DND-41 (cell line): ENCODE data around the gene NR4A1.
A peak's percentile ranks its signal among the peaks of the same experiment; 100 is the strongest.

Source experiments
- ATAC-seq: fragments of 200-7000 bp; cut with Tn5 transposase; 3 replicates; pipeline ENCODE4 v1.9.1; 2021; ENCODE audit warnings: low read depth; ENCODE audit not compliant: insufficient read depth
- DNase-seq: peaks from one replicate; pipeline ENCODE4 v3.0.0-alpha.2; 2020
- H2AFZ ChIP-seq: 2 replicates; pipeline ENCODE4 v1.6.0; 2012; ENCODE audit warnings: low read depth, low read length
- H3K27ac ChIP-seq: 2 replicates; pipeline ENCODE4 v1.5.1; 2012; ENCODE audit warnings: low read length, inconsistent platforms
- H3K27me3 ChIP-seq: fragments of 200-600 bp; sonication (generic); 2 replicates; pipeline ENCODE4 v1.6.0; 2012; ENCODE audit warnings: low read length, mild to moderate bottlenecking, inconsistent platforms; ENCODE audit not compliant: insufficient read depth, poor library complexity
- H3K36me3 ChIP-seq: 2 replicates; pipeline ENCODE4 v1.5.1; 2012; ENCODE audit warnings: low read length, inconsistent platforms; ENCODE audit not compliant: insufficient read depth
- H3K4me1 ChIP-seq: 2 replicates; pipeline ENCODE4 v1.5.1; 2012; ENCODE audit warnings: mild to moderate bottlenecking, low read length; ENCODE audit not compliant: insufficient read depth
- H3K4me2 ChIP-seq: 2 replicates; pipeline ENCODE4 v1.6.0; 2012; ENCODE audit warnings: mild to moderate bottlenecking, moderate library complexity, low read length, inconsistent platforms; ENCODE audit not compliant: insufficient read depth
- H3K4me3 ChIP-seq, 2 experiments: fragments of 200-600 bp in 1 of 2; shearing (Covaris generic) in 1 of 2; 2 replicates each; pipeline ENCODE4 v1.5.1; 2012 to 2016; ENCODE audit warnings: inconsistent platforms in 2 of 2, low read length in 2 of 2, mild to moderate bottlenecking in 2 of 2, low read depth in 1 of 2, moderate library complexity in 1 of 2
- H3K79me2 ChIP-seq: 2 replicates; pipeline ENCODE4 v1.6.0; 2012; ENCODE audit warnings: low read length, inconsistent platforms; ENCODE audit not compliant: insufficient read depth
- H3K9ac ChIP-seq: 2 replicates; pipeline ENCODE4 v1.6.0; 2012; ENCODE audit warnings: low read depth, mild to moderate bottlenecking, inconsistent platforms, low read length, moderate library complexity
- H3K9me3 ChIP-seq: 2 replicates; pipeline ENCODE4 v1.5.1; 2012; ENCODE audit warnings: low read length, moderate library complexity, mild to moderate bottlenecking, inconsistent platforms; ENCODE audit not compliant: insufficient read depth, severe bottlenecking
- H4K20me1 ChIP-seq: 2 replicates; pipeline ENCODE4 v1.6.0; 2012; ENCODE audit warnings: low read length; ENCODE audit not compliant: insufficient read depth
- EZH2 ChIP-seq: IDR thresholded peaks from 3 replicates; pipeline ENCODE4 v1.6.1; 2012; ENCODE audit warnings: borderline replicate concordance, low read depth, mild to moderate bottlenecking, moderate library complexity, low read length, inconsistent platforms; ENCODE audit not compliant: severe bottlenecking
- TF ChIP-seq, protein P1 (sequence below): IDR thresholded peaks from 2 replicates; pipeline ENCODE4 v1.5.1; 2012; ENCODE audit warnings: borderline replicate concordance, low read length, moderate library complexity, mild to moderate bottlenecking; ENCODE audit not compliant: poor library complexity, severe bottlenecking; ENCODE audit errors: extremely low read depth

The NR4A1 gene

GRCh38 chr12:52035926-52036325 lies 15.3 kb upstream of the NR4A1 start:
- TF ChIP-seq EZH2, result no peak
- TF ChIP-seq, protein P1, sequence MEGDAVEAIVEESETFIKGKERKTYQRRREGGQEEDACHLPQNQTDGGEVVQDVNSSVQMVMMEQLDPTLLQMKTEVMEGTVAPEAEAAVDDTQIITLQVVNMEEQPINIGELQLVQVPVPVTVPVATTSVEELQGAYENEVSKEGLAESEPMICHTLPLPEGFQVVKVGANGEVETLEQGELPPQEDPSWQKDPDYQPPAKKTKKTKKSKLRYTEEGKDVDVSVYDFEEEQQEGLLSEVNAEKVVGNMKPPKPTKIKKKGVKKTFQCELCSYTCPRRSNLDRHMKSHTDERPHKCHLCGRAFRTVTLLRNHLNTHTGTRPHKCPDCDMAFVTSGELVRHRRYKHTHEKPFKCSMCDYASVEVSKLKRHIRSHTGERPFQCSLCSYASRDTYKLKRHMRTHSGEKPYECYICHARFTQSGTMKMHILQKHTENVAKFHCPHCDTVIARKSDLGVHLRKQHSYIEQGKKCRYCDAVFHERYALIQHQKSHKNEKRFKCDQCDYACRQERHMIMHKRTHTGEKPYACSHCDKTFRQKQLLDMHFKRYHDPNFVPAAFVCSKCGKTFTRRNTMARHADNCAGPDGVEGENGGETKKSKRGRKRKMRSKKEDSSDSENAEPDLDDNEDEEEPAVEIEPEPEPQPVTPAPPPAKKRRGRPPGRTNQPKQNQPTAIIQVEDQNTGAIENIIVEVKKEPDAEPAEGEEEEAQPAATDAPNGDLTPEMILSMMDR, result no peak
- Histone ChIP-seq H3K27ac (no peak overlapping the region), H3K27me3 (peaks cover 58% of the 10 kb centered on the region), H3K4me1 (peaks cover 31% of the 10 kb centered on the region), H3K4me3 (no peak overlapping the region), H3K9me3 (no peaks in the 10 kb centered on the region), H3K36me3 (no peaks in the 10 kb centered on the region), H2AFZ (no peak overlapping the region), H4K20me1 (peaks cover 51% of the 10 kb centered on the region), H3K79me2 (no peaks in the 10 kb centered on the region), H3K4me2 (no peak overlapping the region), H3K9ac (no peak overlapping the region)
- ATAC-seq (no peak), DNase-seq (no peak)

- ATAC-seq, result peak; percentile 22; the same call in 2 of the 3 replicates
- TF ChIP-seq, protein P1, result no peak
- peak; percentile 85 for TF ChIP-seq EZH2
- peaks cover 58% of the 10 kb centered on the region for H3K27me3 ChIP-seq
- peak overlapping the region; percentile 53 for H3K4me2 ChIP-seq
- H4K20me1 ChIP-seq, result peaks cover 51% of the 10 kb centered on the region
- no peak overlapping the region for H2AFZ ChIP-seq
- no peaks in the 10 kb centered on the region for H3K79me2 ChIP-seq
- H3K4me3 ChIP-seq, result peak overlapping the region in 1 of 2 experiments; percentile 30; a peak in 2 of 4 replicates
- H3K27ac ChIP-seq, result no peak overlapping the region
- DNase-seq, result peak; percentile 66
- H3K4me1 ChIP-seq, result peaks cover 31% of the 10 kb centered on the region
- no peak overlapping the region for H3K9ac ChIP-seq
- no peaks in the 10 kb centered on the region for H3K9me3 ChIP-seq
- H3K36me3 ChIP-seq, result no peaks in the 10 kb centered on the region
Measured at GRCh38 chr12:52036587-52037171, 14.6 kb upstream of the NR4A1 start.

- Histone ChIP-seq H3K36me3 (no peaks in the 10 kb centered on the region), H3K79me2 (no peaks in the 10 kb centered on the region), H3K4me1 (peaks cover 36% of the 10 kb centered on the region), H3K9ac (no peak overlapping the region), H3K4me2 (peak overlapping the region; percentile 61), H3K9me3 (no peaks in the 10 kb centered on the region), H3K27ac (no peak overlapping the region), H3K27me3 (peaks cover 58% of the 10 kb centered on the region), H4K20me1 (peaks cover 54% of the 10 kb centered on the region), H2AFZ (no peak overlapping the region), H3K4me3 (peak overlapping the region in 1 of 2 experiments; percentile 36; a peak in 2 of 4 replicates)
- no peak for DNase-seq
- TF ChIP-seq EZH2, result peak; percentile 82
- TF ChIP-seq, protein P1, result no peak
- ATAC-seq, result no peak
Measured at GRCh38 chr12:52037248-52037861, 13.9 kb upstream of the NR4A1 start.
